ENCODE results near the gene CHD1L. TPM values are rescaled to one million over a fixed set of nuclear protein-coding genes. Genes with fewer than 3 reads are reported as not detected.
"Not testable (repeated sequence)": the region's sequence is repeated elsewhere in the genome, so short reads cannot be mapped to it uniquely, and the experiment has no call there.

CHD1L gene
- total RNA-seq, 4 donors from 2014 or later: 10.2 to 23.7 (median 19.2) TPM

DNA sequence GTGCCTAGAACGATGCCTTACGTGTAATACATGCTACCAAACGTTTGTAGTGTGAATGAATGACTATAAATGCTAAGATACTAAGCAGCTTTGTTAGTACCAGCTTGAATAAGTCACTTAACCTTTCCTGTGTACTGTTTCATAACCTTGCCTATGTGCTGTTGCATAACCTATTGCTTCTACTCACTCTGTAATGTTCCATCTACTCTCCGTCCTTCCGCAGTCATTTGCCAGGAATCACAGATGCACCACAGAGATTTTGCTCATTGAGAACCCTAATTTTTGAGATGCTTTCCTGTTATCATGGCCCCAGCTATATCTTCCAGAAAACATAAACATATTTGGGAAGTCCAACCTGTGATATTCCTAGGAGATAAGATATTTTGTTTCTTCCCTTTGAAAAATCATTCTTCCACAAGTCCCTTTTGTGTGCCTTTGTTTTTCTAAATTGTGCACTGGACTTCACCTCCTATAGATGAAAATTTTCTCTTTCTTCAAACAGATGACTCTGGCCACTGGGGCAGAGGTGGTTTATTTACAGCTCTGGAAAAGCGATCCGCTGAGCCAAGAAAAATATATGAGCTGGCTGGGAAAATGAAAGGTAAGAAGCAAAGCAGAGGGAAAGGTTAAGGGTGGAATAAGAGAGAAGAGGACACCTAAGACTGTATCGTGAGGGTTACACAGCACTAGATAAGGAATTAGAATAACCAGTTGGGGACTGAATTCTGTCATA, 44.8 kb downstream of the CHD1L start:
- no peak overlapping the region for H3K4me3 ChIP-seq
- TF ChIP-seq POLR2A (IDR thresholded peaks at IDR 0.05) (no peak), EP300 (IDR thresholded peaks at IDR 0.05) (no peak)
- TF ChIP-seq, protein P1, sequence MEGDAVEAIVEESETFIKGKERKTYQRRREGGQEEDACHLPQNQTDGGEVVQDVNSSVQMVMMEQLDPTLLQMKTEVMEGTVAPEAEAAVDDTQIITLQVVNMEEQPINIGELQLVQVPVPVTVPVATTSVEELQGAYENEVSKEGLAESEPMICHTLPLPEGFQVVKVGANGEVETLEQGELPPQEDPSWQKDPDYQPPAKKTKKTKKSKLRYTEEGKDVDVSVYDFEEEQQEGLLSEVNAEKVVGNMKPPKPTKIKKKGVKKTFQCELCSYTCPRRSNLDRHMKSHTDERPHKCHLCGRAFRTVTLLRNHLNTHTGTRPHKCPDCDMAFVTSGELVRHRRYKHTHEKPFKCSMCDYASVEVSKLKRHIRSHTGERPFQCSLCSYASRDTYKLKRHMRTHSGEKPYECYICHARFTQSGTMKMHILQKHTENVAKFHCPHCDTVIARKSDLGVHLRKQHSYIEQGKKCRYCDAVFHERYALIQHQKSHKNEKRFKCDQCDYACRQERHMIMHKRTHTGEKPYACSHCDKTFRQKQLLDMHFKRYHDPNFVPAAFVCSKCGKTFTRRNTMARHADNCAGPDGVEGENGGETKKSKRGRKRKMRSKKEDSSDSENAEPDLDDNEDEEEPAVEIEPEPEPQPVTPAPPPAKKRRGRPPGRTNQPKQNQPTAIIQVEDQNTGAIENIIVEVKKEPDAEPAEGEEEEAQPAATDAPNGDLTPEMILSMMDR (IDR thresholded peaks at IDR 0.05): no peak
- H3K36me3 ChIP-seq: peaks cover 0 to 99% (median 15%) of the 10 kb centered on the region in 3 donors
- H3K27me3 ChIP-seq: no peaks in the 10 kb centered on the region
- H3K4me1 ChIP-seq: no peaks in the 10 kb centered on the region
- no peak for DNase-seq (ENCODE audit: low spot score in 2 of 2)
- H3K27ac ChIP-seq: no peak overlapping the region
- no peaks in the 10 kb centered on the region for H3K9me3 ChIP-seq
- 84 to 88% methylated on average over 8 of the region's 8 CpGs for WGBS, 2 donors

DNA sequence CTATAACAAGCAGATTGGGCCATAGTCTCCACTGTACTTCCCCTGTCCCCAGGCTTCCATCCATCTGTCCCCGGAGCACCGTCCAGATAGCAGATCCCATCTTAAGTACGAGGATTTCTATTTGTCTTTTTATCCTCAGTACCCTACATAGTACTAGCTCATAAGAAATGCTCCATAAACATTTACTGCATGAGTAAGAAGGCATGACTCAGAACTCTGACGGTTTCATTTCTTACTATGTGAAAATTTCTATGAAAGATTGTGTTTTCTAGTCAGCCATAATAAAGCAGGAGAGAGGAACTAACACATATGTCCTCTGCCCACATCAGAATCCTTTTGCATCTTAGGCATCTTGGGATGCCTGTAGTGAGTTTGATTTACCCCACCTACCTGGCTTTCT, 49.5 kb downstream of the CHD1L start:
- H3K36me3 ChIP-seq: peaks cover 0 to 100% (median 39%) of the 10 kb centered on the region in 3 donors
- 82 to 85% methylated on average over 4 of the region's 4 CpGs for WGBS, 2 donors
- H3K27me3 ChIP-seq: no peaks in the 10 kb centered on the region
- H3K4me1 ChIP-seq: no peaks in the 10 kb centered on the region
- TF ChIP-seq POLR2A (IDR thresholded peaks at IDR 0.05) (no peak), EP300 (IDR thresholded peaks at IDR 0.05) (no peak)
- TF ChIP-seq, protein P1 (IDR thresholded peaks at IDR 0.05): no peak
- H3K9me3 ChIP-seq: no peaks in the 10 kb centered on the region
- no peak overlapping the region for H3K4me3 ChIP-seq
- no peak overlapping the region for H3K27ac ChIP-seq
- no peak for DNase-seq (ENCODE audit: low spot score in 2 of 2)

DNA sequence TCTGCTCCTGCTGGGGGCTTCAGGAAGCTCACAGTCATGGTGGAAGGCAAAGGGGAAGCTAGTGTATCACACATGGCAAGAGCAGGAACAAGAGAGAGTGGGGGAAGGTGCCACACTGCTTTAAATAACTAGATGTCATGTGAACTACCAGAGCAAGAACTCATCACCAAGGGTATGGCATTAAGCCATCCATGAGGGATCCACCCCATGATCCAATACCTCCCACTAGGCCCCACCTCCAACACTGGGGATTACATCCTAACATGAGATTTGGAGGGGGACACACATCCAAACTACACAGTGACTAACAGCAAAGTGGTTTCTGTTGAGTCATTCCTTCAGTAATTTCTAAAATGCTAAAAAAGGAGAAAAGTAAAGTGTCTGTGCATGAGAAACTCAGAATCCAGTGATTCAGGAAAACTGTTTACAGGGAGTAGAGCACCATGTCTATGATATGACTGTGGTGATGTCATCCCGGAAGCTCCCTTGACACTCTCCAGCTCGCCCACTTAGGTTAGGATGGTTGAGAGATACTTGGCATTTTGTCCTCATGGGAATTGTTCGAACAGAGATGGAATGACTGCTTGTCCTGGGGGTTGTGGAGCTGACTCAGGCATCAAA, 50.3 kb downstream of the CHD1L start:
- no peak for TF ChIP-seq EP300 (IDR thresholded peaks at IDR 0.05)
- TF ChIP-seq POLR2A (IDR thresholded peaks at IDR 0.05): no peak
- TF ChIP-seq, protein P1 (IDR thresholded peaks at IDR 0.05): no peak
- no peak for DNase-seq (ENCODE audit: low spot score in 2 of 2)
- Histone ChIP-seq H3K27me3 (no peaks in the 10 kb centered on the region), H3K4me1 (no peaks in the 10 kb centered on the region), H3K9me3 (no peaks in the 10 kb centered on the region), H3K27ac (no peak overlapping the region), H3K4me3 (no peak overlapping the region), H3K36me3 (peaks cover 0 to 100% (median 39%) of the 10 kb centered on the region in 3 donors)
- 58 to 75% methylated on average over 3 of the region's 3 CpGs for WGBS, 2 donors

DNA sequence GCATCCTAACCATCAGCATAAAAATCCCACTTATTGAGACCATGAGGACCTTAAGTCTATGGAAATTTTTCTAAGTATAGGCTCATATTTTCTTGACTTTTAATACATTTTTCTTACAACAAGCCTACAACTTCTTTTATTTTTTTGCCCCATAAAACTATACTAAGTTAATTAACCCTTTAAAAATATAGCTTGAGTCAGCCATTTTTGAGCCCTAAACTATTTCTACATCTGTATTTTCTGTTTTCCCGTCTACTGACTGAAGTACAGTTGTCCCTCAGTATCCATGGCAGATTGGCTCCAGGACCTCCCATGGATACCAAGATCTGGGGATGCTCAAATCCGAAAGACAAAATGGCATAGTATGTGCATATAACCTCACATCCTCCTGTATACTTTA, 55.0 kb downstream of the CHD1L start:
- Histone ChIP-seq H3K36me3 (peaks cover 0 to 63% (median 23%) of the 10 kb centered on the region in 3 donors), H3K27me3 (no peaks in the 10 kb centered on the region), H3K4me3 (no peak overlapping the region), H3K4me1 (no peaks in the 10 kb centered on the region), H3K9me3 (peaks cover 0 to 33% (median 11%) of the 10 kb centered on the region in 4 donors), H3K27ac (no peak overlapping the region)
- DNase-seq (ENCODE audit: low spot score in 2 of 2): no peak
- TF ChIP-seq EP300 (IDR thresholded peaks at IDR 0.05) (no peak), POLR2A (IDR thresholded peaks at IDR 0.05) (no peak)
- TF ChIP-seq, protein P1 (IDR thresholded peaks at IDR 0.05): no peak
- 96 to 98% methylated on average over 2 of the region's 2 CpGs for WGBS, 2 donors

DNA sequence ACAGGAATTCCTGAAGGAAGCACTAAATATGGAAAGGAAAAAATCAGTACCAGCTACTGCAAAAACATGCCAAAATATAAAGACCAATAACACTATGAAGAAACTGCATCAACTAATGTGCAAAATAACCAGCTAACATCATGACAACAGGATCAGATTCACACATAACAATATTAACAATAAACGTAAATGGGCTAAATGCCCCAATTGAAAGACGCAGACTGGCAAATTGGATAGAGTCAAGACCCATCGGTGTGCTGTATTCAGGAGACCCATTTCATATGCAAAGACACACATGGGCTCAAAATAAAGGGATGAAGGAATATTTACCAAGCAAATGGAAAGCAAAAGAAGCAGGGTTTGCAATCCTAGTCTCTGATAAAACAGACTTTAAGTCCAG, 63.3 kb downstream of the CHD1L start:
- WGBS, 2 donors: 94 to 97% methylated on average over 3 of the region's 3 CpGs
- H3K27ac ChIP-seq; H3K4me1 ChIP-seq; H3K36me3 ChIP-seq; H3K4me3 ChIP-seq; H3K27me3 ChIP-seq; DNase-seq (ENCODE audit: low spot score in 2 of 2): not testable (repeated sequence)
- H3K9me3 ChIP-seq: peaks cover 0 to 90% (median 29%) of the 10 kb centered on the region in 4 donors
